SK-N-SH (cell line): ENCODE results near the gene RAB21. TPM values are rescaled to one million over a fixed set of nuclear protein-coding genes. Genes with fewer than 3 reads are reported as not detected.

Source experiments
- CTCF ChIA-PET: fragments of 300-600, 350-600 bp; formaldehyde crosslinking; extraction: SDS; loops from one replicate; lab custom pipeline; 2021; lab: Yijun Ruan, JAX
- POLR2A ChIA-PET: fragments of 350-600 bp; sonication (Branson Sonifier 250); formaldehyde crosslinking; extraction: SDS; loops from one replicate; lab custom pipeline; 2020; ENCODE audit warnings: antibody characterized with exemption, inconsistent platforms; lab: Yijun Ruan, JAX
- DNase-seq: peaks from one replicate; pipeline ENCODE4 v3.0.0; 2012
- H2AFZ ChIP-seq: fragments of 200-600 bp; sonication (generic); 2 replicates; pipeline ENCODE4 v1.8.1; 2016; ENCODE audit warnings: antibody characterized with exemption, mild to moderate bottlenecking, low read depth
- H3F3A ChIP-seq: fragments of 200-600 bp; sonication (generic); replicated peaks from 2 replicates; pipeline ENCODE3; 2016; ENCODE audit warnings: antibody characterized with exemption, mild to moderate bottlenecking; ENCODE audit not compliant: insufficient read depth
- H3K27ac ChIP-seq, 2 experiments: fragments of 200-500 bp in 1 of 2; fragments of 200-600 bp in 1 of 2; sonication (Bioruptor generic) in 1 of 2; sonication (generic), shearing (Covaris generic) in 1 of 2; 2 replicates each; pipeline versions ENCODE4 v1.5.1 to v1.6.1; 2014 to 2016; ENCODE audit warnings: low read depth in 2 of 2, inconsistent platforms in 1 of 2, low read length in 1 of 2, mild to moderate bottlenecking in 1 of 2, mixed read lengths in 1 of 2
- H3K27me3 ChIP-seq: fragments of 200-600 bp; sonication (generic), shearing (Covaris generic); 2 replicates; pipeline ENCODE4 v1.6.1; 2016; ENCODE audit warnings: mixed run types; ENCODE audit not compliant: insufficient read depth
- H3K36me3 ChIP-seq, 2 experiments: fragments of 200-500 bp in 1 of 2; fragments of 200-600 bp in 1 of 2; sonication (Bioruptor generic) in 1 of 2; sonication (generic) in 1 of 2; replicated peaks in 1 of 2; 2 replicates each; pipeline versions ENCODE3 to v1.5.1; 2014 to 2016; ENCODE audit warnings: low read length in 1 of 2, mild to moderate bottlenecking in 1 of 2; ENCODE audit not compliant: insufficient read depth in 2 of 2, control insufficient read depth in 1 of 2
- H3K4me1 ChIP-seq, 2 experiments: fragments of 200-500 bp in 1 of 2; fragments of 200-600 bp in 1 of 2; sonication (Bioruptor generic) in 1 of 2; sonication (generic), shearing (Covaris generic) in 1 of 2; 2 replicates each; pipeline versions ENCODE4 v1.5.1 to v1.6.1; 2014 to 2016; ENCODE audit warnings: low read depth in 1 of 2, low read length in 1 of 2, mixed run types in 1 of 2; ENCODE audit not compliant: insufficient read depth in 2 of 2, control insufficient read depth in 1 of 2
- H3K4me2 ChIP-seq: fragments of 200-600 bp; sonication (generic), shearing (Covaris generic); 2 replicates; pipeline ENCODE4 v1.6.1; 2017; ENCODE audit warnings: mixed run types
- H3K4me3 ChIP-seq, 2 experiments: fragments of 200-500 bp in 1 of 2; fragments of 200-600 bp in 1 of 2; sonication (Bioruptor generic) in 1 of 2; sonication (generic), shearing (Covaris generic) in 1 of 2; 2 replicates each; pipeline versions ENCODE4 v1.5.1 to v1.8.1; 2014 to 2016; ENCODE audit warnings: low read depth in 2 of 2, inconsistent platforms in 1 of 2, low read length in 1 of 2, mild to moderate bottlenecking in 1 of 2, mixed read lengths in 1 of 2, moderate library complexity in 1 of 2
- H3K79me2 ChIP-seq: fragments of 200-600 bp; sonication (generic); 2 replicates; pipeline ENCODE4 v1.8.1; 2017; ENCODE audit warnings: mild to moderate bottlenecking; ENCODE audit not compliant: insufficient read depth
- H3K9ac ChIP-seq: fragments of 200-600 bp; sonication (generic); 2 replicates; pipeline ENCODE4 v1.6.1; 2017; ENCODE audit warnings: mixed run types
- H3K9me2 ChIP-seq: fragments of 200-600 bp; sonication (generic); 2 replicates; pipeline ENCODE4 v1.6.1; 2017; ENCODE audit warnings: mixed run types
- H3K9me3 ChIP-seq: fragments of 200-600 bp; sonication (generic); 2 replicates; pipeline ENCODE4 v1.6.1; 2017; ENCODE audit warnings: mixed run types, mild to moderate bottlenecking, moderate library complexity
- H4K20me1 ChIP-seq: fragments of 200-600 bp; sonication (generic); 2 replicates; pipeline ENCODE4 v1.6.1; 2017; ENCODE audit warnings: mild to moderate bottlenecking, mixed run types; ENCODE audit not compliant: insufficient read depth
- CHD2 ChIP-seq: fragments of 150-350 bp; IDR thresholded peaks from 2 replicates; pipeline ENCODE4 v1.6.1; 2018; ENCODE audit warnings: low read length; ENCODE audit not compliant: partially characterized antibody
- EZH2phosphoT487 ChIP-seq: fragments of 200-600 bp; sonication (generic); IDR thresholded peaks from 2 replicates; pipeline ENCODE4 v1.6.1; 2017; ENCODE audit warnings: low read depth, mixed run types, mild to moderate bottlenecking, antibody characterized with exemption, moderate library complexity, borderline replicate concordance
- GABPA ChIP-seq: IDR thresholded peaks from 2 replicates; pipeline ENCODE4 v1.4.0; 2012; ENCODE audit warnings: low read depth, mild to moderate bottlenecking
- IRF3 ChIP-seq: fragments of 150-350 bp; IDR thresholded peaks from 2 replicates; pipeline ENCODE4 v1.6.1; 2016; ENCODE audit warnings: mild to moderate bottlenecking, low read depth, low read length
- MEF2A ChIP-seq: IDR thresholded peaks from 2 replicates; pipeline ENCODE4 v1.4.0; 2012; ENCODE audit warnings: low read depth, borderline replicate concordance
- MXI1 ChIP-seq: IDR thresholded peaks from 2 replicates; pipeline ENCODE4 v1.6.1; 2012; ENCODE audit warnings: mild to moderate bottlenecking, low read depth, low read length, improper control_type of control experiment
- NFIC ChIP-seq: IDR thresholded peaks from 2 replicates; pipeline ENCODE4 v1.4.0; 2012; ENCODE audit warnings: borderline replicate concordance
- RCOR1 ChIP-seq: fragments of 150-350 bp; IDR thresholded peaks from 2 replicates; pipeline ENCODE4 v1.6.1; 2017; ENCODE audit warnings: antibody characterized with exemption, low read length
- REST ChIP-seq: IDR thresholded peaks from 2 replicates; pipeline ENCODE4 v1.6.1; 2012; ENCODE audit warnings: mild to moderate bottlenecking, low read depth, low read length, moderate library complexity
- SIN3A ChIP-seq: IDR thresholded peaks from 2 replicates; pipeline ENCODE4 v1.6.1; 2012; ENCODE audit warnings: low read depth, mild to moderate bottlenecking, low read length, moderate library complexity, borderline replicate concordance
- USF2 ChIP-seq: fragments of 150-350 bp; IDR thresholded peaks from 2 replicates; pipeline ENCODE4 v1.6.1; 2017; ENCODE audit warnings: antibody characterized with exemption, low read length, low read depth, borderline replicate concordance
- YY1 ChIP-seq: IDR thresholded peaks from 2 replicates; pipeline ENCODE4 v1.4.0; 2012; ENCODE audit warnings: low read depth, mild to moderate bottlenecking
- WGBS: methylation state at CpG from one replicate; pipeline ENCODE4 v1.1.6; 2017; ENCODE audit warnings: low lambda C conversion rate; 5-methylcytosine and 5-hydroxymethylcytosine counted together
- polyA plus RNA-seq, 3 experiments: library from polyadenylated mRNA; depleted of rRNA; stranded (reverse); fragments of >200 nt; gene quantifications; 2 replicates each; pipeline ENCODE4 v1.2.3, GENCODE V29; 2012
- TF ChIP-seq, protein P1 (sequence below): fragments of 200-600 bp; sonication (generic); IDR thresholded peaks from 2 replicates; pipeline ENCODE4 v1.6.1; 2017; ENCODE audit warnings: antibody characterized with exemption, mild to moderate bottlenecking, moderate library complexity

Gene RAB21
- polyA plus RNA-seq, 1 of the 3 experiments (the other 2 are of a cell fraction), result 6.5 TPM

- POLR2A ChIA-PET, result no interaction called here
- peaks cover 0 to 3% of the 10 kb centered on the region in 2 experiments; a peak in 1 of 4 replicates for H3K4me1 ChIP-seq
- no peaks in the 10 kb centered on the region for H3K9me3 ChIP-seq
- H3K27me3 ChIP-seq, result peaks cover 5% of the 10 kb centered on the region; the same call in 1 of the 2 replicates
- no peaks in the 10 kb centered on the region for H3K9me2 ChIP-seq
- no peaks in the 10 kb centered on the region for H4K20me1 ChIP-seq
- H3K36me3 ChIP-seq, result no peaks in the 10 kb centered on the region
- WGBS, result 92% methylated on average over 1 of the region's 1 CpG
- CTCF ChIA-PET, result interaction anchor here (1.3 to 1.4 kb wide), 3 partner anchors 113 to 357 kb away, joined by 4 read pairs; no protein-coding TSS in a partner anchor
- H2AFZ ChIP-seq, result no peak overlapping the region
- H3K4me3 ChIP-seq, result no peak overlapping the region
- no peak overlapping the region for H3K9ac ChIP-seq
- no peak overlapping the region for H3K27ac ChIP-seq
- TF ChIP-seq MXI1, result no peak
- TF ChIP-seq, protein P1, sequence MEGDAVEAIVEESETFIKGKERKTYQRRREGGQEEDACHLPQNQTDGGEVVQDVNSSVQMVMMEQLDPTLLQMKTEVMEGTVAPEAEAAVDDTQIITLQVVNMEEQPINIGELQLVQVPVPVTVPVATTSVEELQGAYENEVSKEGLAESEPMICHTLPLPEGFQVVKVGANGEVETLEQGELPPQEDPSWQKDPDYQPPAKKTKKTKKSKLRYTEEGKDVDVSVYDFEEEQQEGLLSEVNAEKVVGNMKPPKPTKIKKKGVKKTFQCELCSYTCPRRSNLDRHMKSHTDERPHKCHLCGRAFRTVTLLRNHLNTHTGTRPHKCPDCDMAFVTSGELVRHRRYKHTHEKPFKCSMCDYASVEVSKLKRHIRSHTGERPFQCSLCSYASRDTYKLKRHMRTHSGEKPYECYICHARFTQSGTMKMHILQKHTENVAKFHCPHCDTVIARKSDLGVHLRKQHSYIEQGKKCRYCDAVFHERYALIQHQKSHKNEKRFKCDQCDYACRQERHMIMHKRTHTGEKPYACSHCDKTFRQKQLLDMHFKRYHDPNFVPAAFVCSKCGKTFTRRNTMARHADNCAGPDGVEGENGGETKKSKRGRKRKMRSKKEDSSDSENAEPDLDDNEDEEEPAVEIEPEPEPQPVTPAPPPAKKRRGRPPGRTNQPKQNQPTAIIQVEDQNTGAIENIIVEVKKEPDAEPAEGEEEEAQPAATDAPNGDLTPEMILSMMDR, result no peak
- no peak for TF ChIP-seq MEF2A
- no peak for TF ChIP-seq CHD2
- no peak for TF ChIP-seq EZH2phosphoT487
- no peak overlapping the region for H3K4me2 ChIP-seq
- no peaks in the 10 kb centered on the region for H3F3A ChIP-seq
- H3K79me2 ChIP-seq, result no peaks in the 10 kb centered on the region
- no peak for DNase-seq
These were observed 5.0 kb upstream of the RAB21 start for GRCh38 chr12:71749666-71750065.

- no peak for DNase-seq
- Histone ChIP-seq H2AFZ (no peak overlapping the region), H3K9ac (no peak overlapping the region), H3K79me2 (peaks cover 30% of the 10 kb centered on the region), H4K20me1 (peaks cover 6% of the 10 kb centered on the region; the same call in 1 of the 2 replicates), H3K36me3 (peaks cover 0 to 13% of the 10 kb centered on the region in 2 experiments), H3K9me2 (no peaks in the 10 kb centered on the region), H3K4me2 (no peak overlapping the region), H3K27ac (no peak overlapping the region)
- POLR2A ChIA-PET, result no interaction called here
- no peak for TF ChIP-seq SIN3A
- no peak for TF ChIP-seq IRF3
- TF ChIP-seq MEF2A, result no peak
- TF ChIP-seq NFIC, result no peak
- no peak for TF ChIP-seq MXI1
- TF ChIP-seq YY1, result no peak
- no peak for TF ChIP-seq REST
- TF ChIP-seq RCOR1, result no peak
- no peak for TF ChIP-seq GABPA
- TF ChIP-seq USF2, result no peak
- TF ChIP-seq, all 33 proteins: peak for 0
- Histone ChIP-seq H3K9me3 (no peaks in the 10 kb centered on the region), H3K27me3 (peaks cover 5% of the 10 kb centered on the region; the same call in 1 of the 2 replicates), H3K4me1 (peaks cover 0 to 14% of the 10 kb centered on the region in 2 experiments; a peak in 3 of 4 replicates), H3K4me3 (no peak overlapping the region), H3F3A (peaks cover 4% of the 10 kb centered on the region)
- CTCF ChIA-PET, result interaction anchor here (1.2 kb wide), 1 partner anchor 167 kb away, joined by 3 read pairs; no protein-coding TSS in a partner anchor
- WGBS, result 85% methylated on average over 1 of the region's 1 CpG
These were observed 1.8 kb upstream of the RAB21 start for GRCh38 chr12:71752891-71753290.
